Measurements from ENCODE around the gene CDC42SE1.

The CDC42SE1 gene

DNA sequence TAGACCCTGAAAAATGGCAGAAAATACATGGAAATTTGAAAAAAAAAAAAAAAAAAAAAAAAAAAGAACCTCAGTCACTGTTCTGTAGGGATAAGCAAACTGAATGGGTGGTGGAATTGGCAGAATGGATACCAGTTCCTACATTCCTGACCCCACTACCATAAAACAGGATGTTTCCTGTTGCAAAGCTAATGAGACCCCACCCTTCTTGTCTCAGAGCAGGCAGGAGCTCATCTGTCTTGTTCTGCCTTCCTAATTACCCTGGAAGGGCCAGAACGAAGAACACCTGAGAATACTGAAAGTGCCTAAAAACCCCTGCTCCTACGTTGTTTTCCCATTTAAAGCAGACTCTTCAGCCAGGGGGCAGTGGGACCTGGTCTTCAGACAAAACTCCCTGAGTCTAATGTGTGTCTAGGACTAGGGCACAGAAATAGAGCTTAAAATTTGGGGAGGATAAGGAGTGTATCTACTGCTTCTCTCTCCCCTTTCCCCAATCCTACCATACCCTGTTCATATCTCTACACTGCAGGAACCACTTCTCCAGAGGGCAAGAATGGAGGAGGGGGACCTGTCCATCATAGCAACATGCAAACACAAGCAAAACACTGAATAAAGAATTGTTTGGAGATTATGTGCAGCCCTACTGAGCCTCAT is 7.9 kb downstream of the CDC42SE1 start:
- H3K23ac ChIP-seq (ENCODE audit: low read depth, low read length, poor library complexity): no peak overlapping the region
- H3K14ac ChIP-seq (ENCODE audit: low read length): no peak overlapping the region
- H3K36me3 ChIP-seq (replicated peaks in 1 of 2; ENCODE audit: control insufficient read depth in 2 of 2, insufficient read depth in 2 of 2, low read length in 2 of 2): peaks cover 34 to 66% of the 10 kb centered on the region in 2 donors
- H3K18ac ChIP-seq (ENCODE audit: low read length): no peak overlapping the region
- no peak overlapping the region for H3K4me3 ChIP-seq (ENCODE audit: low read length in 2 of 2)
- H3K4me2 ChIP-seq (ENCODE audit: insufficient read depth, low read length, poor library complexity, severe bottlenecking): no peak overlapping the region
- H3K9me3 ChIP-seq (replicated peaks in 1 of 2; ENCODE audit: control insufficient read depth in 2 of 2, insufficient read depth in 1 of 2, low read depth in 1 of 2, low read length in 2 of 2): no peaks in the 10 kb centered on the region
- no peak overlapping the region for H2AK5ac ChIP-seq (ENCODE audit: low read depth, low read length)
- H3K79me1 ChIP-seq (ENCODE audit: low read depth, low read length): peaks cover 4% of the 10 kb centered on the region
- H3K4me1 ChIP-seq (ENCODE audit: control insufficient read depth in 2 of 2, insufficient read depth in 1 of 2, low read depth in 1 of 2, low read length in 2 of 2): peaks cover 2 to 3% of the 10 kb centered on the region in 2 donors
- H4K91ac ChIP-seq (ENCODE audit: low read depth, low read length, poor library complexity): no peak overlapping the region
- H2BK120ac ChIP-seq (ENCODE audit: low read depth, low read length): no peak overlapping the region
- no peak overlapping the region for H4K8ac ChIP-seq (ENCODE audit: low read depth, low read length)
- H3K4ac ChIP-seq (ENCODE audit: low read length): no peak overlapping the region
- DNase-seq (ENCODE audit: low spot score): no peak
- WGBS, 2 donors (ENCODE audit: extremely low coverage in 2 of 2, insufficient read length in 2 of 2, insufficient replicate concordance in 1 of 2): no CpG with 5 or more reads among the region's 2 CpGs
- no peaks in the 10 kb centered on the region for H3K27me3 ChIP-seq (ENCODE audit: control insufficient read depth in 3 of 3, insufficient read depth in 3 of 3, low read depth in 1 of 3, low read length in 3 of 3)
- H2BK5ac ChIP-seq (ENCODE audit: low read length): no peak overlapping the region
- no peak overlapping the region for H3K9ac ChIP-seq (ENCODE audit: low read depth, low read length, poor library complexity)
- no peak overlapping the region for H2BK15ac ChIP-seq (ENCODE audit: low read length)
- H2BK12ac ChIP-seq (ENCODE audit: low read length): no peak overlapping the region
- no peak overlapping the region for H3K27ac ChIP-seq (replicated peaks; ENCODE audit: low read length)
- H2AFZ ChIP-seq (ENCODE audit: low read length): no peak overlapping the region

GRCh38 chr1:151050051-151050688 is 9.3 kb downstream of the CDC42SE1 start:
- Histone ChIP-seq H3K18ac (ENCODE audit: low read length) (no peak overlapping the region), H2BK12ac (ENCODE audit: low read length) (no peak overlapping the region), H3K4me3 (ENCODE audit: low read length in 2 of 2) (no peak overlapping the region), H3K36me3 (replicated peaks in 1 of 2; ENCODE audit: control insufficient read depth in 2 of 2, insufficient read depth in 2 of 2, low read length in 2 of 2) (peaks cover 23 to 53% of the 10 kb centered on the region in 2 donors), H3K27ac (replicated peaks; ENCODE audit: low read length) (no peak overlapping the region), H2BK120ac (ENCODE audit: low read depth, low read length) (no peak overlapping the region), H2AK5ac (ENCODE audit: low read depth, low read length) (no peak overlapping the region), H3K14ac (ENCODE audit: low read length) (no peak overlapping the region), H2BK15ac (ENCODE audit: low read length) (no peak overlapping the region), H2BK5ac (ENCODE audit: low read length) (no peak overlapping the region), H3K4ac (ENCODE audit: low read length) (no peak overlapping the region), H4K91ac (ENCODE audit: low read depth, low read length, poor library complexity) (no peak overlapping the region), H2AFZ (ENCODE audit: low read length) (no peak overlapping the region), H3K23ac (ENCODE audit: low read depth, low read length, poor library complexity) (no peak overlapping the region), H3K4me2 (ENCODE audit: insufficient read depth, low read length, poor library complexity, severe bottlenecking) (no peak overlapping the region), H4K8ac (ENCODE audit: low read depth, low read length) (no peak overlapping the region), H3K27me3 (ENCODE audit: control insufficient read depth in 3 of 3, insufficient read depth in 3 of 3, low read depth in 1 of 3, low read length in 3 of 3) (no peaks in the 10 kb centered on the region), H3K4me1 (ENCODE audit: control insufficient read depth in 2 of 2, insufficient read depth in 1 of 2, low read depth in 1 of 2, low read length in 2 of 2) (peaks cover 2 to 3% of the 10 kb centered on the region in 2 donors), H3K9me3 (replicated peaks in 1 of 2; ENCODE audit: control insufficient read depth in 2 of 2, insufficient read depth in 1 of 2, low read depth in 1 of 2, low read length in 2 of 2) (no peaks in the 10 kb centered on the region), H3K9ac (ENCODE audit: low read depth, low read length, poor library complexity) (no peak overlapping the region), H3K79me1 (ENCODE audit: low read depth, low read length) (peaks cover 4% of the 10 kb centered on the region)
- WGBS, 2 donors (ENCODE audit: extremely low coverage in 2 of 2, insufficient read length in 2 of 2, insufficient replicate concordance in 1 of 2): no CpG with 5 or more reads among the region's 2 CpGs
- DNase-seq (ENCODE audit: low spot score): no peak

DNA sequence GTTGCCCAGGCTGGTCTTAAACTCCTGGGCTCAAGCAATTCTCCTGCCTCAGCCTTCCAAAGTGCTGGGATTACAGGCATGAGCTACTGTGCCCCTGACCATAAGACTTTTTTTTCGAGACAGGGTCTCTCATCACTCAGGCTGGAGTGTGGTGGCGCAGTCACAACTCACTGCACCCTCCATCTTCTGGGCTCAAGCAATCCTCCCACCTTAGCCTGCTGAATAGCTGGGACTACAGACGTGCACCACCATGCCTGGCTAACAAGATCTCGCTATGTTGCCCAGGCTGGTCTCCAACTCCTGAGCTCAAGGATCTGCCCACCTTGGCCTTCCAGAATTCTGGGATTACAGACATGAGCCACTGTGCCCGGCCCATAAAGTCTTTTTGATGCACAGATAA is 10.0 kb downstream of the CDC42SE1 start:
- no peak overlapping the region for H4K8ac ChIP-seq (ENCODE audit: low read depth, low read length)
- H3K27ac ChIP-seq (replicated peaks; ENCODE audit: low read length): no peak overlapping the region
- H3K27me3 ChIP-seq (ENCODE audit: control insufficient read depth in 3 of 3, insufficient read depth in 3 of 3, low read depth in 1 of 3, low read length in 3 of 3): no peaks in the 10 kb centered on the region

DNA sequence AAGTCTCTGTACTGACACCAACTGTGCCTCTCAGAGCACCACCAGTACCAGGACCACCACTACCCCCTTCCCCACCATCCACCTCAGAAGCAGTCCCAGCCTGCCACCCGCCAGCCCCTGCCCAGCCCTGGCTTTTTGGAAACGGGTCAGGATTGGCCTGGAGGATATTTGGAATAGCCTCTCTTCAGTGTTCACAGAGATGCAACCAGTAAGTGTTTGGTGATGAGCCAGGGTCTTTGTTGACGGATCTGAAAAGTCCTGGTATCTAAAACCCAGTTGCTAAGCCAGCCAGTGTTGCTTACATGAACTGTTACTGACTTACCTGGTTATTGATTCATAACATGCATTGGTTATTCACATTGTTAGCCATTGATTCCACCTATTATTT is 10.8 kb downstream of the CDC42SE1 start:
- Histone ChIP-seq H3K79me1 (ENCODE audit: low read depth, low read length) (peaks cover 4% of the 10 kb centered on the region), H3K4me2 (ENCODE audit: insufficient read depth, low read length, poor library complexity, severe bottlenecking) (peak overlapping the region; percentile 99), H3K27me3 (ENCODE audit: control insufficient read depth in 3 of 3, insufficient read depth in 3 of 3, low read depth in 1 of 3, low read length in 3 of 3) (no peaks in the 10 kb centered on the region), H2BK120ac (ENCODE audit: low read depth, low read length) (no peak overlapping the region), H2BK5ac (ENCODE audit: low read length) (peak overlapping the region; percentile 83), H4K91ac (ENCODE audit: low read depth, low read length, poor library complexity) (no peak overlapping the region), H3K4me3 (ENCODE audit: low read length in 2 of 2) (peak overlapping the region; percentile 72 to 79), H2BK15ac (ENCODE audit: low read length) (no peak overlapping the region), H3K4me1 (ENCODE audit: control insufficient read depth in 2 of 2, insufficient read depth in 1 of 2, low read depth in 1 of 2, low read length in 2 of 2) (peaks cover 2 to 3% of the 10 kb centered on the region in 2 donors), H2AFZ (ENCODE audit: low read length) (peak overlapping the region; percentile 96), H3K9ac (ENCODE audit: low read depth, low read length, poor library complexity) (peak overlapping the region; percentile 83), H3K36me3 (replicated peaks in 1 of 2; ENCODE audit: control insufficient read depth in 2 of 2, insufficient read depth in 2 of 2, low read length in 2 of 2) (peaks cover 12 to 38% of the 10 kb centered on the region in 2 donors), H3K14ac (ENCODE audit: low read length) (no peak overlapping the region), H3K23ac (ENCODE audit: low read depth, low read length, poor library complexity) (no peak overlapping the region), H3K18ac (ENCODE audit: low read length) (no peak overlapping the region), H2BK12ac (ENCODE audit: low read length) (no peak overlapping the region), H3K27ac (replicated peaks; ENCODE audit: low read length) (no peak overlapping the region), H3K4ac (ENCODE audit: low read length) (no peak overlapping the region), H4K8ac (ENCODE audit: low read depth, low read length) (no peak overlapping the region), H2AK5ac (ENCODE audit: low read depth, low read length) (no peak overlapping the region), H3K9me3 (replicated peaks in 1 of 2; ENCODE audit: control insufficient read depth in 2 of 2, insufficient read depth in 1 of 2, low read depth in 1 of 2, low read length in 2 of 2) (no peaks in the 10 kb centered on the region)
- WGBS, 2 donors (ENCODE audit: extremely low coverage in 2 of 2, insufficient read length in 2 of 2, insufficient replicate concordance in 1 of 2): no CpG with 5 or more reads among the region's 3 CpGs
- DNase-seq (ENCODE audit: low spot score): no peak

More for the DNA sequence above, 10.0 kb downstream of the CDC42SE1 start:
- Histone ChIP-seq H3K23ac (ENCODE audit: low read depth, low read length, poor library complexity) (no peak overlapping the region), H3K36me3 (replicated peaks in 1 of 2; ENCODE audit: control insufficient read depth in 2 of 2, insufficient read depth in 2 of 2, low read length in 2 of 2) (peaks cover 17 to 46% of the 10 kb centered on the region in 2 donors), H2AFZ (ENCODE audit: low read length) (no peak overlapping the region), H2BK12ac (ENCODE audit: low read length) (no peak overlapping the region), H3K18ac (ENCODE audit: low read length) (no peak overlapping the region), H3K4ac (ENCODE audit: low read length) (no peak overlapping the region), H3K9ac (ENCODE audit: low read depth, low read length, poor library complexity) (no peak overlapping the region), H3K9me3 (replicated peaks in 1 of 2; ENCODE audit: control insufficient read depth in 2 of 2, insufficient read depth in 1 of 2, low read depth in 1 of 2, low read length in 2 of 2) (no peaks in the 10 kb centered on the region), H2BK5ac (ENCODE audit: low read length) (no peak overlapping the region), H3K4me2 (ENCODE audit: insufficient read depth, low read length, poor library complexity, severe bottlenecking) (no peak overlapping the region), H2BK120ac (ENCODE audit: low read depth, low read length) (no peak overlapping the region), H3K4me1 (ENCODE audit: control insufficient read depth in 2 of 2, insufficient read depth in 1 of 2, low read depth in 1 of 2, low read length in 2 of 2) (peaks cover 2 to 3% of the 10 kb centered on the region in 2 donors), H3K79me1 (ENCODE audit: low read depth, low read length) (peaks cover 4% of the 10 kb centered on the region), H3K4me3 (ENCODE audit: low read length in 2 of 2) (no peak overlapping the region), H2AK5ac (ENCODE audit: low read depth, low read length) (no peak overlapping the region), H2BK15ac (ENCODE audit: low read length) (no peak overlapping the region), H4K91ac (ENCODE audit: low read depth, low read length, poor library complexity) (no peak overlapping the region), H3K14ac (ENCODE audit: low read length) (peak overlapping the region; percentile 73)
- no peak for DNase-seq (ENCODE audit: low spot score)
- WGBS, 2 donors (ENCODE audit: extremely low coverage in 2 of 2, insufficient read length in 2 of 2, insufficient replicate concordance in 1 of 2): no CpG with 5 or more reads among the region's 5 CpGs
